GM18517 (cell line): ENCODE measurements around the gene AMER3.

Experiments used
- ATAC-seq: cut with Tn5 transposase; IDR thresholded peaks from one replicate; pipeline ENCODE4 v1.9.1; 2021; ENCODE audit warnings: mild to moderate bottlenecking, moderate library complexity; ENCODE audit not compliant: unreplicated experiment

The AMER3 gene

DNA sequence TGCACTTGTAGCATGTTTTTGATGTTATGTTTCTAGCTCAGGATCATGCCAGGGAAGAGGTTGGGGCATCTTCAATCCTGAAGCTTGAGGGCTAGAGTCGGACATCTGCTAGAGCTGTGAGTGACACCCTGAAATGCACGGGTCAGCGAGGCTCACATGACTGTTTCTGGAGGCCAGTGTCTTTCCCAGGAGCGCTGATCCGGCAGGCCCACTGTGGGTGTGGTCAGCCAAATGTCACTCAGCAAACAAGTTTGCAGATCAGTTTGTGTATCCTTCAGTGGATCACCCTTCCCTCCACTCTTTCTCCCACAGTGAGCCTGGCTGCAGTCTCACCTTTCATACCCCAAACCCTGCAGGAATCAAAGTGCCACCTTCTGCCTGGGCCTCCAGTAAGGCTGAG, 58.4 kb downstream of the AMER3 start:
- ATAC-seq, result no peak

DNA sequence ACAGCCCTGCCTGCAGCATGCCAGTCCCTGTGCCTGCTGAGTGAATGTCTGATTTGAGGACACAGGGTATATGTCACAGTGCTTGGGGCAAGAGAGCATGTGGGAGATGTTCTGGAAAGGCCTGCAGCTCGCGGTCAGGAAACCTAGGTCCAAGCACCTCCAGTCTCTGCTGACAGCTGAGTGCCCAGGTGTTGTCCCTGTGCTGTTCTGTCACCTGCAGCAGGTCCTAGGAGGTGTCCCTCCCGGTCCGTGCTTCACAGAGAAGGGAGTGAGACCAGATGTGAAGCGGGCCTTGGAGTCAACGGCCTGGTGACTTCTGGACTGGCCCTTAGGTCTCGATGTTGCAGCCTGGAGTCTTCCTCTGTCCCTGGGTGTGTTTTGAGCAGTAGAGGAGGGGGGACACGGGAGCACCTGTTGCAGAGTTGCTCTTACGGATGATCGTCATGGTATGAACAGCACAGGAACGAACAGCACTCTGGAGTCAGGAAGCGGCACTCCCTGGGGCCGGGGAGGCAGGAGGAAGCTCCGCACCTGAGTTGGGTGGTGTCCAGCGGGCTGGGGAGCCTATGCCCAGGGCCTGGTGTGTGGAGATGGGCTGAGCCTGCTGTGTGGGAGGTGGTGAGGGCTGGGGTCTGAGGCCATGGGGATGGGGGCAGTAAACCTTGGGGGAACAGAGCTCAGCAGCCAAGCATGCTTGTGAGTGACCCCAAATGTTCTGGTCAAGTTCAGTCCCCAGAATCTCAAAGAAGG, 59.8 kb downstream of the AMER3 start:
- no peak for ATAC-seq
